Measurements from ENCODE around the gene FUBP1. TPM values are rescaled to one million over a fixed set of nuclear protein-coding genes. Genes with fewer than 3 reads are reported as not detected.

FUBP1 gene
- total and polyA plus RNA-seq, 2 donors (not counting 3 experiments of a cell fraction or from before 2014, with no cell fraction given): 112 to 166 TPM

- no peaks in the 10 kb centered on the region for H3K9me1 ChIP-seq (replicated peaks; ENCODE audit: control insufficient read depth, extremely low read depth, insufficient read depth, low read length)
- no peaks in the 10 kb centered on the region for H3K27me3 ChIP-seq (ENCODE audit: control insufficient read depth in 2 of 2, insufficient read depth in 2 of 2, low read length in 2 of 2)
- H3K4me3 ChIP-seq (replicated peaks in 1 of 3; ENCODE audit: insufficient read depth in 1 of 3, low read depth in 1 of 3, low read length in 3 of 3): no peak overlapping the region
- no peaks in the 10 kb centered on the region for H4K20me1 ChIP-seq (replicated peaks; ENCODE audit: control insufficient read depth, extremely low read depth, insufficient read depth, low read length)
- TF ChIP-seq FOS (IDR thresholded peaks at IDR 0.05; ENCODE audit: borderline replicate concordance, insufficient read depth, low read length) (no peak), GATA2 (IDR thresholded peaks at IDR 0.05; ENCODE audit: insufficient read depth, insufficient read length, low read depth, low read length) (no peak), EZH2 (IDR thresholded peaks at IDR 0.05; ENCODE audit: borderline replicate concordance, low read depth, low read length, severe bottlenecking) (no peak)
- TF ChIP-seq, protein P1, sequence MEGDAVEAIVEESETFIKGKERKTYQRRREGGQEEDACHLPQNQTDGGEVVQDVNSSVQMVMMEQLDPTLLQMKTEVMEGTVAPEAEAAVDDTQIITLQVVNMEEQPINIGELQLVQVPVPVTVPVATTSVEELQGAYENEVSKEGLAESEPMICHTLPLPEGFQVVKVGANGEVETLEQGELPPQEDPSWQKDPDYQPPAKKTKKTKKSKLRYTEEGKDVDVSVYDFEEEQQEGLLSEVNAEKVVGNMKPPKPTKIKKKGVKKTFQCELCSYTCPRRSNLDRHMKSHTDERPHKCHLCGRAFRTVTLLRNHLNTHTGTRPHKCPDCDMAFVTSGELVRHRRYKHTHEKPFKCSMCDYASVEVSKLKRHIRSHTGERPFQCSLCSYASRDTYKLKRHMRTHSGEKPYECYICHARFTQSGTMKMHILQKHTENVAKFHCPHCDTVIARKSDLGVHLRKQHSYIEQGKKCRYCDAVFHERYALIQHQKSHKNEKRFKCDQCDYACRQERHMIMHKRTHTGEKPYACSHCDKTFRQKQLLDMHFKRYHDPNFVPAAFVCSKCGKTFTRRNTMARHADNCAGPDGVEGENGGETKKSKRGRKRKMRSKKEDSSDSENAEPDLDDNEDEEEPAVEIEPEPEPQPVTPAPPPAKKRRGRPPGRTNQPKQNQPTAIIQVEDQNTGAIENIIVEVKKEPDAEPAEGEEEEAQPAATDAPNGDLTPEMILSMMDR (IDR thresholded peaks at IDR 0.05; ENCODE audit: extremely low read depth in 1 of 2, insufficient read depth in 1 of 2, low read depth in 1 of 2, low read length in 2 of 2): no peak
- dilution Hi-C loops (cut with MboI; ENCODE audit: extremely low pct_ligation_motif_present, low sequenced_read_pairs): no loop called here
- H2AFZ ChIP-seq (ENCODE audit: low read depth, low read length): no peak overlapping the region
- no TSS peak for BruUV-seq (replicated peaks)
- H3K36me3 ChIP-seq (ENCODE audit: control insufficient read depth in 2 of 2, extremely low read depth in 1 of 2, insufficient read depth in 2 of 2, low read length in 2 of 2): no peaks in the 10 kb centered on the region
- ChIA-PET POLR2A (no interaction called here), CTCF (interaction anchor here (1.3 kb wide), 1 partner anchor 10 kb away, joined by 5 read pairs; no protein-coding TSS in a partner anchor)
- intact Hi-C loops (cut with micrococcal nuclease): no loop called here
- no peak for DNase-seq (ENCODE audit: low read depth, low spot score)
- peaks cover 6% of the 10 kb centered on the region for H3K79me2 ChIP-seq (ENCODE audit: control insufficient read depth, insufficient read depth, low read length)
- H3K27ac ChIP-seq (ENCODE audit: insufficient read depth, low read depth, low read length): no peak overlapping the region
- FAIRE-seq: no peak
- no peak overlapping the region for H3K9ac ChIP-seq (replicated peaks; ENCODE audit: extremely low read depth, insufficient read depth, low read length)
- H3K4me1 ChIP-seq (ENCODE audit: control insufficient read depth, extremely low read depth, insufficient read depth, low read length): no peaks in the 10 kb centered on the region
- H3K4me2 ChIP-seq (ENCODE audit: insufficient read depth, low read length): no peak overlapping the region
- H3K9me3 ChIP-seq (replicated peaks; ENCODE audit: control insufficient read depth, insufficient read depth, low read length): no peaks in the 10 kb centered on the region
Observed at GRCh38 chr1:77910116-77910515, 68.8 kb downstream of the FUBP1 start.

DNA sequence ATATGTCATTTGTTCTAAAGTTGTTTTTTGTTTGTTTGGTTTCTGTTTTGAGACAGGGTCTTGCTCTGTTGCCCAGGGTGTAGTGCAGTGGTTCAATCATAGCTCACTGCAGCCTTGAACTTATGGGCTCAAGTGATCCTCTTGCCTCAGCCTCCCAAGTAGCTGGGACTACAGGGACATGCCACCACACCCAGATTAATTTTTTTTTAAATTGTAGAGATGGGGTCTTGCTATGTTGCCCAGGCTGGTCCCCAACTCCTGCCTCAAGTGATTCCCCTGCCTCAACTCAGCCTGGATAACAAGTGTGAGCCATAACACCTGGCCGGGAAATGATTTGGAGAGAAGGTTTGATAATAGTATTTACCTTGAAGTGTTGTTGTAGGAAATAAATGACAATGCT is 72.2 kb downstream of the FUBP1 start:
- dilution Hi-C loops (cut with MboI; ENCODE audit: extremely low pct_ligation_motif_present, low sequenced_read_pairs): no loop called here
- Histone ChIP-seq H3K4me3 (replicated peaks in 1 of 3; ENCODE audit: insufficient read depth in 1 of 3, low read depth in 1 of 3, low read length in 3 of 3) (no peak overlapping the region), H2AFZ (ENCODE audit: low read depth, low read length) (no peak overlapping the region), H3K4me2 (ENCODE audit: insufficient read depth, low read length) (no peak overlapping the region), H3K4me1 (ENCODE audit: control insufficient read depth, extremely low read depth, insufficient read depth, low read length) (no peaks in the 10 kb centered on the region), H3K9me1 (replicated peaks; ENCODE audit: control insufficient read depth, extremely low read depth, insufficient read depth, low read length) (no peaks in the 10 kb centered on the region), H3K9ac (replicated peaks; ENCODE audit: extremely low read depth, insufficient read depth, low read length) (no peak overlapping the region), H3K36me3 (ENCODE audit: control insufficient read depth in 2 of 2, extremely low read depth in 1 of 2, insufficient read depth in 2 of 2, low read length in 2 of 2) (no peaks in the 10 kb centered on the region), H4K20me1 (replicated peaks; ENCODE audit: control insufficient read depth, extremely low read depth, insufficient read depth, low read length) (no peaks in the 10 kb centered on the region), H3K9me3 (replicated peaks; ENCODE audit: control insufficient read depth, insufficient read depth, low read length) (no peaks in the 10 kb centered on the region), H3K27ac (ENCODE audit: insufficient read depth, low read depth, low read length) (no peak overlapping the region), H3K79me2 (ENCODE audit: control insufficient read depth, insufficient read depth, low read length) (peaks cover 7% of the 10 kb centered on the region), H3K27me3 (ENCODE audit: control insufficient read depth in 2 of 2, insufficient read depth in 2 of 2, low read length in 2 of 2) (no peaks in the 10 kb centered on the region)
- POLR2A ChIA-PET: no interaction called here
- intact Hi-C loops (cut with micrococcal nuclease): loop anchor here (10.0 kb wide), 1 partner anchor 372 kb away; no protein-coding TSS in a partner anchor
- BruUV-seq (replicated peaks): no TSS peak
- CTCF ChIA-PET: interaction anchor here (1.4 kb wide), 1 partner anchor 9 kb away, joined by 5 read pairs; no protein-coding TSS in a partner anchor
- FAIRE-seq (no peak), DNase-seq (ENCODE audit: low read depth, low spot score) (no peak)
- no peak for TF ChIP-seq EZH2 (IDR thresholded peaks at IDR 0.05; ENCODE audit: borderline replicate concordance, low read depth, low read length, severe bottlenecking)
- TF ChIP-seq, protein P2, sequence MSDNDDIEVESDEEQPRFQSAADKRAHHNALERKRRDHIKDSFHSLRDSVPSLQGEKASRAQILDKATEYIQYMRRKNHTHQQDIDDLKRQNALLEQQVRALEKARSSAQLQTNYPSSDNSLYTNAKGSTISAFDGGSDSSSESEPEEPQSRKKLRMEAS (IDR thresholded peaks at IDR 0.05; ENCODE audit: insufficient read depth, insufficient read length): no peak
- TF ChIP-seq POLR2AphosphoS5 (IDR thresholded peaks at IDR 0.05; ENCODE audit: insufficient read depth, low read depth, low read length): no peak
- TF ChIP-seq GATA2 (IDR thresholded peaks at IDR 0.05; ENCODE audit: insufficient read depth, insufficient read length, low read depth, low read length): no peak
- TF ChIP-seq JUN (IDR thresholded peaks at IDR 0.05; ENCODE audit: borderline replicate concordance, insufficient read depth, insufficient read length, low read depth): no peak
- TF ChIP-seq POLR2A (IDR thresholded peaks at IDR 0.05; ENCODE audit: low read depth, low read length): no peak
- TF ChIP-seq, protein P1 (IDR thresholded peaks at IDR 0.05; ENCODE audit: extremely low read depth in 1 of 2, insufficient read depth in 1 of 2, low read depth in 1 of 2, low read length in 2 of 2): no peak
- TF ChIP-seq FOS (IDR thresholded peaks at IDR 0.05; ENCODE audit: borderline replicate concordance, insufficient read depth, low read length): no peak
- no peak for TF ChIP-seq MYC (IDR thresholded peaks at IDR 0.05; ENCODE audit: low read depth, low read length)
